ENCODE data around the gene PPM1L.

The PPM1L gene

DNA sequence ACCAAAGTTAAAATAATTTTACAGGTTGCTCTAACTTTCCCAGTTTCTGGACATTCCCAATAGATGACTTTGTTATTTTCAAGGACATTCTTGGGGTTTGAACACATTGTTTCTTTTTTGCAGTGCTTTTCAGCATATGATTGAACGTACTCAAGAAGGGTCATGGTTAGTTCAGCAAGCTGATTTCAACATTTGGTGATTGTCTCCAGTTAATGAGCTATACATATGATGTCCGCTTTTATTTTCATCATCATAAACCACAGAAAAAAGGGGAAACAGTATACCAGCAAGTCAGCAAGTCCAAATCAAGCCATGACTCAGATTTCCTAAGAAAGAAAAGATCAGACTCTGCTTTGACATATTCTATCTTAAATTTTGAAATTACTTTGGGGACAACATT lies 279.7 kb downstream of the PPM1L start:
- Histone ChIP-seq H3K4me2 (no peak overlapping the region), H2AFZ (ENCODE audit: low read depth) (no peak overlapping the region)

DNA sequence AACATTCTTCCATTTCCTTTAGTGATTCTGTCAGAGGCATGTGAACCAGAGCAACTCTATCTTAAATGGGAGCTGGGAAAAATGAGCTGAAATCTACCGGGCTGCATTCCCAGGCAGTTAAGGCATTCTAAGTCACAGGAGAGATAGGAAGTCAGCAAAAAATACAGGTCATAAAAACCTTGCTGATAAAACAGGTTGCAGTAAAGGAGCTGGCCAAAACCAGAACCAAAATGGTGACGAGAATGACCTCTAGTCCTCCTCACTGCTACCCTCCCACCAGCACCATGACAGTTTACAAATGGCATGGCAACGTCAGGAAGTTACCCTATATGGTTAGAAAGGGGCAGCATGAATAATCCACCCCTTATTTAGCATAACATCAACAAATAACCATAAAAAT lies 282.7 kb downstream of the PPM1L start:
- no peak overlapping the region for H3K27ac ChIP-seq
- no peak overlapping the region for H3K9ac ChIP-seq
- H3K4me3 ChIP-seq (IDR thresholded peaks at IDR 0.05; ENCODE audit: insufficient read depth, low read depth, low read length) = no peak overlapping the region
- H3K36me3 ChIP-seq (ENCODE audit: insufficient read depth) = no peaks in the 10 kb centered on the region
- TF ChIP-seq, protein P1, sequence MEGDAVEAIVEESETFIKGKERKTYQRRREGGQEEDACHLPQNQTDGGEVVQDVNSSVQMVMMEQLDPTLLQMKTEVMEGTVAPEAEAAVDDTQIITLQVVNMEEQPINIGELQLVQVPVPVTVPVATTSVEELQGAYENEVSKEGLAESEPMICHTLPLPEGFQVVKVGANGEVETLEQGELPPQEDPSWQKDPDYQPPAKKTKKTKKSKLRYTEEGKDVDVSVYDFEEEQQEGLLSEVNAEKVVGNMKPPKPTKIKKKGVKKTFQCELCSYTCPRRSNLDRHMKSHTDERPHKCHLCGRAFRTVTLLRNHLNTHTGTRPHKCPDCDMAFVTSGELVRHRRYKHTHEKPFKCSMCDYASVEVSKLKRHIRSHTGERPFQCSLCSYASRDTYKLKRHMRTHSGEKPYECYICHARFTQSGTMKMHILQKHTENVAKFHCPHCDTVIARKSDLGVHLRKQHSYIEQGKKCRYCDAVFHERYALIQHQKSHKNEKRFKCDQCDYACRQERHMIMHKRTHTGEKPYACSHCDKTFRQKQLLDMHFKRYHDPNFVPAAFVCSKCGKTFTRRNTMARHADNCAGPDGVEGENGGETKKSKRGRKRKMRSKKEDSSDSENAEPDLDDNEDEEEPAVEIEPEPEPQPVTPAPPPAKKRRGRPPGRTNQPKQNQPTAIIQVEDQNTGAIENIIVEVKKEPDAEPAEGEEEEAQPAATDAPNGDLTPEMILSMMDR (conservative IDR thresholded peaks at IDR 0.05; ENCODE audit: low read depth, low read length) = no peak
- no peaks in the 10 kb centered on the region for H3K4me1 ChIP-seq (ENCODE audit: low read depth, poor library complexity, severe bottlenecking)
- H3K4me2 ChIP-seq = no peak overlapping the region
- no peaks in the 10 kb centered on the region for H4K20me1 ChIP-seq (ENCODE audit: insufficient read depth)
- H3K79me2 ChIP-seq (ENCODE audit: insufficient read depth, low read depth) = no peaks in the 10 kb centered on the region
- H2AFZ ChIP-seq (ENCODE audit: low read depth) = no peak overlapping the region
- H3K27me3 ChIP-seq (ENCODE audit: insufficient read depth, low read depth) = no peaks in the 10 kb centered on the region

More for the DNA sequence above, 279.7 kb downstream of the PPM1L start:
- TF ChIP-seq, protein P1 (conservative IDR thresholded peaks at IDR 0.05; ENCODE audit: low read depth, low read length) = no peak
- Histone ChIP-seq H3K4me3 (IDR thresholded peaks at IDR 0.05; ENCODE audit: insufficient read depth, low read depth, low read length) (no peak overlapping the region), H3K4me1 (ENCODE audit: low read depth, poor library complexity, severe bottlenecking) (no peaks in the 10 kb centered on the region), H4K20me1 (ENCODE audit: insufficient read depth) (no peaks in the 10 kb centered on the region), H3K27me3 (ENCODE audit: insufficient read depth, low read depth) (no peaks in the 10 kb centered on the region), H3K9ac (no peak overlapping the region), H3K27ac (no peak overlapping the region), H3K79me2 (ENCODE audit: insufficient read depth, low read depth) (no peaks in the 10 kb centered on the region), H3K36me3 (ENCODE audit: insufficient read depth) (no peaks in the 10 kb centered on the region)

- H3K27ac ChIP-seq = no peak overlapping the region
- H3K9ac ChIP-seq = no peak overlapping the region
- H2AFZ ChIP-seq (ENCODE audit: low read depth) = no peak overlapping the region
- no peaks in the 10 kb centered on the region for H3K27me3 ChIP-seq (ENCODE audit: insufficient read depth, low read depth)
- no peak overlapping the region for H3K4me3 ChIP-seq (IDR thresholded peaks at IDR 0.05; ENCODE audit: insufficient read depth, low read depth, low read length)
- no peak overlapping the region for H3K4me2 ChIP-seq
- no peaks in the 10 kb centered on the region for H3K79me2 ChIP-seq (ENCODE audit: insufficient read depth, low read depth)
- H3K4me1 ChIP-seq (ENCODE audit: low read depth, poor library complexity, severe bottlenecking) = no peaks in the 10 kb centered on the region
- no peaks in the 10 kb centered on the region for H4K20me1 ChIP-seq (ENCODE audit: insufficient read depth)
- no peaks in the 10 kb centered on the region for H3K36me3 ChIP-seq (ENCODE audit: insufficient read depth)
- TF ChIP-seq, protein P1 (conservative IDR thresholded peaks at IDR 0.05; ENCODE audit: low read depth, low read length) = no peak
Observed at GRCh38 chr3:161042023-161042501, 286.0 kb downstream of the PPM1L start.

DNA sequence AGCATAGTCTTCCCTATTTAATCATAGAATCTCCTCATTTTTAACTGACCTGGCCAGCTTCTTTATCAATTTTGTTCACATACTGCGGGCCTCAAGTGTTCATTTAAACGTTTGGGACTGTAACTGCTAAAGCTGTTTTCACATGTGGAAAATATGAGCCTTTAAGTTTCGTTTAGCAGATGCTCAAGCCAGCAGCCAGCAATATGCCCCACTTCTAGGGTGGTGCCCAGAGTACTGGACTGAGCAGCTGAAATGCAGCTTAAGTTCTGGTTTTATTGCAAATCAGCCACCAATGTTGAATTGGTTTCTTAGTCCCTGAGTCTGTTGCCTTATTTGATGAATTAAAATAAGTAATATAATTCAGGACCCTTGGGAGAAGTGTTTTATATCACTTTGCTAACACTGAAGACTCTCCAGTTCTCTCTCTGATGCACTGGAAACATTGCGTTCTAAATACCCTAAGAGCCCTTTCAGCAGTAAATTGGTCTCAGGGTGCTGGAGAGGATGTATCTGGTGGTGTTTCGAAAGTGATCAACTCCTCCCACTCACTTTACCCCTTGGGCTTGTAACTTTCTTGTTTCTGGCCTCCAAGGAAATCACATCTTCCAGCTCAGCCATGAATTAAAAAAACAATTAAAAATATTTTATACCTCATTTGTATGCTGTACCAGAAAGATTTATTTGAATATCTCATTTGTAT lies 287.5 kb downstream of the PPM1L start:
- Histone ChIP-seq H3K4me3 (IDR thresholded peaks at IDR 0.05; ENCODE audit: insufficient read depth, low read depth, low read length) (no peak overlapping the region), H3K27me3 (ENCODE audit: insufficient read depth, low read depth) (no peaks in the 10 kb centered on the region), H3K27ac (no peak overlapping the region), H4K20me1 (ENCODE audit: insufficient read depth) (no peaks in the 10 kb centered on the region), H3K4me2 (no peak overlapping the region), H2AFZ (ENCODE audit: low read depth) (no peak overlapping the region), H3K9ac (no peak overlapping the region), H3K79me2 (ENCODE audit: insufficient read depth, low read depth) (no peaks in the 10 kb centered on the region), H3K36me3 (ENCODE audit: insufficient read depth) (no peaks in the 10 kb centered on the region), H3K4me1 (ENCODE audit: low read depth, poor library complexity, severe bottlenecking) (no peaks in the 10 kb centered on the region)
- TF ChIP-seq, protein P1 (conservative IDR thresholded peaks at IDR 0.05; ENCODE audit: low read depth, low read length) = no peak

Measured in KMS-11 (cell line).